GM10847 (cell line): ENCODE measurements around the gene GPR158.

Experiments
- POLR2A ChIP-seq: IDR thresholded peaks from 2 replicates; pipeline ENCODE4 v1.6.1; 2011; ENCODE audit not compliant: insufficient read length; ENCODE audit errors: extremely low read depth

GPR158 gene

DNA sequence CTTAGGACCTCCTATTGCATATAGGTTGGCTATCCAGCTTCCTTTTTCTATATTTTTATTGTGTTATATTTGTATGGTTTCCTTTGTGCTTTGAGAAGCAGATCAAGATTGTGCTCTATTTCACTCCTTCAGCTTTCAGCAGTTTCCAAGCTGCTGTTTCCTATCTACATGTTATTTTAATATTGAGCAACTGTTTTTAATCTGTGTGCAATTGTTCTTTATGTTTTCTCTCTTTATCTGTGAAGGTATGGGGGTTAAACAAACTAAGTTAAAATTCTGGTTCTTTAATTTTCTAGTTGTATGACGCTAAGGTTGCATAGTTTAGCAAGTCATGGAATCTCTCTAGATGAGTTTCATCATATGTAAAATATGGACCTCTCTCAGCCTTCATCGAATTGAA lies 251.0 kb downstream of the GPR158 start:
- TF ChIP-seq POLR2A = no peak

GRCh38 chr10:25436431-25436830 lies 261.6 kb downstream of the GPR158 start:
- no peak for TF ChIP-seq POLR2A

DNA sequence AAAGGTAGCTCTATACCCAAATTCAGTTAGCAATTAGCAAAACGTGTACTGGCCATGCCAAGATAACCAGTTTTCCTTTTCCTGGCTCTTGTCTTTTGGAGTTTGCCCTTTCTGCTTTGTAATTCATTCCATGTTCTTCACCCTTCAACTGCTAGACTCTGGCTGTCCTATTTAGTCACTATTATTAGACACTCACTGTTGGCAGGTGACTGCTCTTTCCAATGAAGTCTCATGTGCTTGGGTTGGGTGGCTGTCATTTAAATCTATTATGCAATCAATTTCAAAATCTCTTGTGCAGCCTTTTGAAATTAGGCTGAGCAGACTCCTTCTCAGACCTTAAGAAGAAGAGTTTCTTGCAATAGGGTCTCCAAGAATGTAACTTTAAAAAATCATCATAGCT lies 266.5 kb downstream of the GPR158 start:
- no peak for TF ChIP-seq POLR2A

- TF ChIP-seq POLR2A = no peak
Measured at GRCh38 chr10:25444266-25444665, 269.5 kb downstream of the GPR158 start.

GRCh38 chr10:25451401-25451800 lies 276.6 kb downstream of the GPR158 start:
- TF ChIP-seq POLR2A = no peak

- TF ChIP-seq POLR2A = no peak
Measured at GRCh38 chr10:25453619-25454018, 278.8 kb downstream of the GPR158 start.

- TF ChIP-seq POLR2A = no peak
Measured at GRCh38 chr10:25455980-25456567, 281.3 kb downstream of the GPR158 start.

- no peak for TF ChIP-seq POLR2A
Measured at GRCh38 chr10:25457552-25457951, 282.8 kb downstream of the GPR158 start.

GRCh38 chr10:25465582-25466372 lies 291.0 kb downstream of the GPR158 start:
- no peak for TF ChIP-seq POLR2A

GRCh38 chr10:25467881-25468280 lies 293.1 kb downstream of the GPR158 start:
- no peak for TF ChIP-seq POLR2A

DNA sequence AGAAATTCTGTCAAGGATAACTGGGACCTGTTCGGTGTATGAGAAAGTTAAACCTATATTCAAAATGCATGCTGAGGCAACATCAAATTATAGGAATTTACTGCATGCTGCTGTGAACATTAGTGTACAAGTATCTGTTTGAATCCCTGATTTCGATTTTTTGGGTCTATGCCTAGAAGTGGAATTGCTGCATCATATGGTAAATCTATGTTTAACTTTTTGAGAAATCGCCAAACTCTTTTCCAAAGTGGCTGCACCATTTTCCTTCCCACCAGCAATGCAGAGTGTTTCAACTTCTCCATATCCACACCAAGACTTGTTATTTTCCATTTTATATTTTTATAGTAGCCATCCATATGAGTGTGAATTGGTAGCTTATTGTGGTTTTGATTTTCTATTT lies 306.7 kb downstream of the GPR158 start:
- TF ChIP-seq POLR2A = no peak

GRCh38 chr10:25483999-25484398 lies 309.2 kb downstream of the GPR158 start:
- no peak for TF ChIP-seq POLR2A

GRCh38 chr10:25487266-25487665 lies 312.5 kb downstream of the GPR158 start:
- TF ChIP-seq POLR2A = no peak

GRCh38 chr10:25492040-25492439 lies 317.2 kb downstream of the GPR158 start:
- no peak for TF ChIP-seq POLR2A

GRCh38 chr10:25492680-25493079 lies 317.9 kb downstream of the GPR158 start:
- no peak for TF ChIP-seq POLR2A

- no peak for TF ChIP-seq POLR2A
Measured at GRCh38 chr10:25493122-25493893, 318.5 kb downstream of the GPR158 start.
